ENCODE measurements around the gene TULP4. TPM values are rescaled to one million over a fixed set of nuclear protein-coding genes. Genes with fewer than 3 reads are reported as not detected.
"Not testable (repeated sequence)": the region's sequence is repeated elsewhere in the genome, so short reads cannot be mapped to it uniquely, and the experiment has no call there.

Gene TULP4
- total RNA-seq, 1 donor from 2014 or later = 18.5 TPM

- intact Hi-C loops (cut with DNase I) = no loop called here
These were observed 77.1 kb downstream of the TULP4 start for GRCh38 chr6:158389193-158389919.

DNA sequence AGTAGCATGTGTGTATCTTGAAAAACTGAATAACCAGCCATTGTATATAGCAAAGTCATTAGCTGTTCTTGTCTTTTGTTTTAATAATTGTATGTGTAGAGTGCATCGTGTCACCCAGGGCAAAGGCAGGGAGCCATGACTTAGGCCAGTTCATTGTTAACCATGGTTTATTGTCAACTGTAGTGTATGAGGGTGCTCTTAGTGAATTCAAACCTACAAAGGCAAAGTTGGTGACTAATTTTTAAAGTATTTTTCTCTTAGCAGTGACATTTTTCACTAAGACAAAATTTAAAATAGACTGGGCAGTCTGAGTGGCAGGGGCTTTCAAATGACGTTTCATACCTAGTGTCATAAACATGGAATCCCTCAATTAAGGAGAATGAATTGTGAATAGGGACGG lies 79.0 kb downstream of the TULP4 start:
- Histone ChIP-seq H3K27ac (no peak overlapping the region), H3K27me3 (no peaks in the 10 kb centered on the region), H3K4me3 (no peak overlapping the region), H3K9me3 (no peaks in the 10 kb centered on the region), H3K36me3 (no peaks in the 10 kb centered on the region), H3K4me1 (no peaks in the 10 kb centered on the region)
- DNase-seq (ENCODE audit: low spot score in 2 of 2) = no peak
- TF ChIP-seq, protein P1, sequence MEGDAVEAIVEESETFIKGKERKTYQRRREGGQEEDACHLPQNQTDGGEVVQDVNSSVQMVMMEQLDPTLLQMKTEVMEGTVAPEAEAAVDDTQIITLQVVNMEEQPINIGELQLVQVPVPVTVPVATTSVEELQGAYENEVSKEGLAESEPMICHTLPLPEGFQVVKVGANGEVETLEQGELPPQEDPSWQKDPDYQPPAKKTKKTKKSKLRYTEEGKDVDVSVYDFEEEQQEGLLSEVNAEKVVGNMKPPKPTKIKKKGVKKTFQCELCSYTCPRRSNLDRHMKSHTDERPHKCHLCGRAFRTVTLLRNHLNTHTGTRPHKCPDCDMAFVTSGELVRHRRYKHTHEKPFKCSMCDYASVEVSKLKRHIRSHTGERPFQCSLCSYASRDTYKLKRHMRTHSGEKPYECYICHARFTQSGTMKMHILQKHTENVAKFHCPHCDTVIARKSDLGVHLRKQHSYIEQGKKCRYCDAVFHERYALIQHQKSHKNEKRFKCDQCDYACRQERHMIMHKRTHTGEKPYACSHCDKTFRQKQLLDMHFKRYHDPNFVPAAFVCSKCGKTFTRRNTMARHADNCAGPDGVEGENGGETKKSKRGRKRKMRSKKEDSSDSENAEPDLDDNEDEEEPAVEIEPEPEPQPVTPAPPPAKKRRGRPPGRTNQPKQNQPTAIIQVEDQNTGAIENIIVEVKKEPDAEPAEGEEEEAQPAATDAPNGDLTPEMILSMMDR (IDR thresholded peaks at IDR 0.05) = no peak
- intact Hi-C loops (cut with DNase I) = no loop called here

More at GRCh38 chr6:158389193-158389919, 77.1 kb downstream of the TULP4 start:
- H3K4me3 ChIP-seq = no peak overlapping the region
- TF ChIP-seq, protein P1 (IDR thresholded peaks at IDR 0.05) = no peak
- no peak for DNase-seq (ENCODE audit: low spot score in 2 of 2)
- H3K9me3 ChIP-seq = no peaks in the 10 kb centered on the region
- H3K4me1 ChIP-seq = no peaks in the 10 kb centered on the region
- H3K27ac ChIP-seq = no peak overlapping the region
- H3K27me3 ChIP-seq = no peaks in the 10 kb centered on the region
- no peaks in the 10 kb centered on the region for H3K36me3 ChIP-seq

DNA sequence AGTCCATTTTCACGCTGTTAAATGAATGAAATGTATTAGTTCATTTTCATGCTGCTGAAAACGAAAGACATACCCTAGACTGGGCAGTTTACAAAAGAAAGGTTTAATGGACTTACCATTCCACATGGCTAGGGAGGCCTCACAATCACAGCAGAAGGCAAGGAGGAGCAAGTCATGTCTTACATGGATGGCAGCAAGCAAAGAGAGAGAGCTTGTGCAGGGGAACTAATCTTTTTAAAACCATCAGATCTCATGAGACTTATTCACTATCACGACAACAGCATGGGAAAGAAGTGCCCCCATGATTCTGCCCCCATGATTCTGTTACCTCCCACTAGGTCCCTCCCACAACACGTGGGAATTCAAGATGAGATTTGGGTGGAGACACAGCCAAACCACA lies 79.7 kb downstream of the TULP4 start:
- H3K36me3 ChIP-seq; intact Hi-C loops (cut with DNase I); H3K27me3 ChIP-seq; DNase-seq (ENCODE audit: low spot score in 2 of 2); H3K27ac ChIP-seq; H3K9me3 ChIP-seq; H3K4me3 ChIP-seq; H3K4me1 ChIP-seq: not testable (repeated sequence)

GRCh38 chr6:158396136-158396535 lies 83.9 kb downstream of the TULP4 start:
- no peaks in the 10 kb centered on the region for H3K27me3 ChIP-seq
- TF ChIP-seq, protein P1 (IDR thresholded peaks at IDR 0.05) = no peak
- H3K4me3 ChIP-seq = no peak overlapping the region
- no peak for DNase-seq (ENCODE audit: low spot score in 2 of 2)
- H3K4me1 ChIP-seq = no peaks in the 10 kb centered on the region
- H3K27ac ChIP-seq = no peak overlapping the region
- H3K9me3 ChIP-seq = no peaks in the 10 kb centered on the region
- intact Hi-C loops (cut with DNase I) = no loop called here
- H3K36me3 ChIP-seq = no peaks in the 10 kb centered on the region

DNA sequence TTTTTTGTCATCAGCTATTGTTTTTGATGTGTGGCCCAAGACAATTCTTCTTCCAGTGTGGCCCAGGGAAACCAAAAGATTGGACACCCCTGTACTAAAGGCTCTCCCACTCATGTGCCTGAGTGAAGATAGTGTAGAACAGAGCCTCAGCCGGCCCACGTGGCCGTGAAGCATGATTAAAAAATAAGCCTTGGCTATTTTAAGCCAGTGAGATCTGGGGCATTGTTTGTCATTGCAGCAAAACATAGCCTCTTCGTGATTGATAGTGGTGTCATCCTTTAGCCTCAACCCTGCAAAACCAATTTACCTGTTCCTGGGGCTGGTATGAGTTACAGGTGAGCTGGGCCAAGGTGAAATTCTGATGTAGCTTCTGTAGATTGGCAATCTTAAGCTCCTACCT lies 85.3 kb downstream of the TULP4 start:
- no peak overlapping the region for H3K27ac ChIP-seq
- no peaks in the 10 kb centered on the region for H3K36me3 ChIP-seq
- H3K4me1 ChIP-seq = peaks cover 0 to 5% of the 10 kb centered on the region in 2 donors
- no peaks in the 10 kb centered on the region for H3K9me3 ChIP-seq
- no peak overlapping the region for H3K4me3 ChIP-seq
- intact Hi-C loops (cut with DNase I) = no loop called here
- TF ChIP-seq, protein P1 (IDR thresholded peaks at IDR 0.05) = no peak
- no peak for DNase-seq (ENCODE audit: low spot score in 2 of 2)
- no peaks in the 10 kb centered on the region for H3K27me3 ChIP-seq

- no peak for DNase-seq (ENCODE audit: low spot score in 2 of 2)
These were observed 86.2 kb downstream of the TULP4 start for GRCh38 chr6:158398252-158399024.

More at GRCh38 chr6:158398252-158399024, 86.2 kb downstream of the TULP4 start:
- TF ChIP-seq, protein P1 (IDR thresholded peaks at IDR 0.05) = no peak
- Histone ChIP-seq H3K9me3 (no peaks in the 10 kb centered on the region), H3K4me3 (no peak overlapping the region), H3K4me1 (peaks cover 0 to 5% of the 10 kb centered on the region in 2 donors), H3K36me3 (no peaks in the 10 kb centered on the region), H3K27ac (no peak overlapping the region), H3K27me3 (no peaks in the 10 kb centered on the region)
- intact Hi-C loops (cut with DNase I) = no loop called here
